ENCODE data around the gene MIPOL1. TPM values are rescaled to one million over a fixed set of nuclear protein-coding genes. Genes with fewer than 3 reads are reported as not detected.
"Not testable (repeated sequence)": the region's sequence is repeated elsewhere in the genome, so short reads cannot be mapped to it uniquely, and the experiment has no call there.

MIPOL1 gene
- total RNA-seq, 1 donor from 2014 or later = not detected

- no peak overlapping the region for H3K4me3 Mint-ChIP-seq
- intact Hi-C loops (cut with micrococcal nuclease) = no loop called here
- H3K27me3 Mint-ChIP-seq = peaks cover 20% of the 10 kb centered on the region
- no peaks in the 10 kb centered on the region for H3K36me3 Mint-ChIP-seq (ENCODE audit: low read depth)
- no peaks in the 10 kb centered on the region for H3K4me1 Mint-ChIP-seq
- H3K9me3 Mint-ChIP-seq = no peaks in the 10 kb centered on the region
- DNase-seq = no peak
- no peak overlapping the region for H3K27ac Mint-ChIP-seq
These were observed 24.7 kb upstream of the MIPOL1 start for GRCh38 chr14:37172936-37173614.

- H3K36me3 Mint-ChIP-seq (ENCODE audit: low read depth) = no peaks in the 10 kb centered on the region
- H3K4me3 Mint-ChIP-seq = no peak overlapping the region
- H3K27me3 Mint-ChIP-seq = no peaks in the 10 kb centered on the region
- no peak overlapping the region for H3K27ac Mint-ChIP-seq
- peaks cover 4% of the 10 kb centered on the region for H3K9me3 Mint-ChIP-seq
- no peak for DNase-seq
- H3K4me1 Mint-ChIP-seq = no peaks in the 10 kb centered on the region
- intact Hi-C loops (cut with micrococcal nuclease) = no loop called here
These were observed 17.7 kb upstream of the MIPOL1 start for GRCh38 chr14:37179896-37180502.

GRCh38 chr14:37180886-37181285 lies 16.9 kb upstream of the MIPOL1 start:
- intact Hi-C loops (cut with micrococcal nuclease); H3K27me3 Mint-ChIP-seq; H3K36me3 Mint-ChIP-seq (ENCODE audit: low read depth); H3K27ac Mint-ChIP-seq; H3K4me3 Mint-ChIP-seq; H3K4me1 Mint-ChIP-seq; H3K9me3 Mint-ChIP-seq; DNase-seq: not testable (repeated sequence)

- Mint-ChIP-seq H3K4me3 (no peak overlapping the region), H3K27me3 (no peaks in the 10 kb centered on the region), H3K27ac (no peak overlapping the region), H3K4me1 (no peaks in the 10 kb centered on the region), H3K9me3 (peaks cover 4% of the 10 kb centered on the region), H3K36me3 (ENCODE audit: low read depth) (no peaks in the 10 kb centered on the region)
- intact Hi-C loops (cut with micrococcal nuclease) = no loop called here
- DNase-seq = no peak
These were observed 16.3 kb upstream of the MIPOL1 start for GRCh38 chr14:37181441-37181840.

GRCh38 chr14:37184520-37184919 lies 13.2 kb upstream of the MIPOL1 start:
- DNase-seq; H3K27me3 Mint-ChIP-seq; H3K4me1 Mint-ChIP-seq; H3K9me3 Mint-ChIP-seq; intact Hi-C loops (cut with micrococcal nuclease); H3K4me3 Mint-ChIP-seq; H3K36me3 Mint-ChIP-seq (ENCODE audit: low read depth); H3K27ac Mint-ChIP-seq: not testable (repeated sequence)

- Mint-ChIP-seq H3K4me1 (no peaks in the 10 kb centered on the region), H3K36me3 (ENCODE audit: low read depth) (no peaks in the 10 kb centered on the region), H3K9me3 (no peaks in the 10 kb centered on the region), H3K27me3 (no peaks in the 10 kb centered on the region), H3K4me3 (no peak overlapping the region), H3K27ac (no peak overlapping the region)
- intact Hi-C loops (cut with micrococcal nuclease) = no loop called here
- no peak for DNase-seq
These were observed 12.1 kb upstream of the MIPOL1 start for GRCh38 chr14:37185670-37186069.

GRCh38 chr14:37186865-37187264 lies 10.9 kb upstream of the MIPOL1 start:
- no peaks in the 10 kb centered on the region for H3K9me3 Mint-ChIP-seq
- intact Hi-C loops (cut with micrococcal nuclease) = no loop called here
- no peak overlapping the region for H3K27ac Mint-ChIP-seq
- H3K36me3 Mint-ChIP-seq (ENCODE audit: low read depth) = no peaks in the 10 kb centered on the region
- no peaks in the 10 kb centered on the region for H3K4me1 Mint-ChIP-seq
- H3K4me3 Mint-ChIP-seq = no peak overlapping the region
- H3K27me3 Mint-ChIP-seq = no peaks in the 10 kb centered on the region
- DNase-seq = no peak

- Mint-ChIP-seq H3K27ac (no peak overlapping the region), H3K4me1 (no peaks in the 10 kb centered on the region), H3K36me3 (ENCODE audit: low read depth) (no peaks in the 10 kb centered on the region), H3K4me3 (no peak overlapping the region), H3K27me3 (no peaks in the 10 kb centered on the region), H3K9me3 (no peaks in the 10 kb centered on the region)
- DNase-seq = no peak
- intact Hi-C loops (cut with micrococcal nuclease) = no loop called here
These were observed 10.4 kb upstream of the MIPOL1 start for GRCh38 chr14:37187294-37187693.

- H3K9me3 Mint-ChIP-seq; H3K27ac Mint-ChIP-seq; H3K4me1 Mint-ChIP-seq; H3K4me3 Mint-ChIP-seq; intact Hi-C loops (cut with micrococcal nuclease); DNase-seq; H3K27me3 Mint-ChIP-seq; H3K36me3 Mint-ChIP-seq (ENCODE audit: low read depth): not testable (repeated sequence)
These were observed 9.7 kb upstream of the MIPOL1 start for GRCh38 chr14:37187840-37188577.

- DNase-seq; H3K27ac Mint-ChIP-seq; H3K27me3 Mint-ChIP-seq; H3K36me3 Mint-ChIP-seq (ENCODE audit: low read depth); intact Hi-C loops (cut with micrococcal nuclease); H3K9me3 Mint-ChIP-seq; H3K4me3 Mint-ChIP-seq; H3K4me1 Mint-ChIP-seq: not testable (repeated sequence)
These were observed 8.0 kb upstream of the MIPOL1 start for GRCh38 chr14:37189733-37190132.

GRCh38 chr14:37194698-37195097 lies 3.0 kb upstream of the MIPOL1 start:
- intact Hi-C loops (cut with micrococcal nuclease) = no loop called here
- peaks cover 3% of the 10 kb centered on the region for H3K9me3 Mint-ChIP-seq
- DNase-seq = no peak
- H3K36me3 Mint-ChIP-seq (ENCODE audit: low read depth) = no peaks in the 10 kb centered on the region
- H3K4me1 Mint-ChIP-seq = no peaks in the 10 kb centered on the region
- no peak overlapping the region for H3K4me3 Mint-ChIP-seq
- H3K27me3 Mint-ChIP-seq = peaks cover 11% of the 10 kb centered on the region
- H3K27ac Mint-ChIP-seq = no peak overlapping the region

GRCh38 chr14:37195327-37195726 lies 2.4 kb upstream of the MIPOL1 start:
- Mint-ChIP-seq H3K27ac (no peak overlapping the region), H3K36me3 (ENCODE audit: low read depth) (no peaks in the 10 kb centered on the region), H3K27me3 (peaks cover 11% of the 10 kb centered on the region), H3K4me3 (no peak overlapping the region), H3K4me1 (no peaks in the 10 kb centered on the region), H3K9me3 (peaks cover 3% of the 10 kb centered on the region)
- intact Hi-C loops (cut with micrococcal nuclease) = no loop called here
- no peak for DNase-seq

GRCh38 chr14:37196604-37197420 lies 925 bp upstream of the MIPOL1 start:
- H3K27ac Mint-ChIP-seq = no peak overlapping the region
- H3K27me3 Mint-ChIP-seq = peaks cover 11% of the 10 kb centered on the region
- H3K4me1 Mint-ChIP-seq = no peaks in the 10 kb centered on the region
- intact Hi-C loops (cut with micrococcal nuclease) = no loop called here
- H3K4me3 Mint-ChIP-seq = peak overlapping the region; percentile 36
- H3K36me3 Mint-ChIP-seq (ENCODE audit: low read depth) = no peaks in the 10 kb centered on the region
- no peak for DNase-seq
- H3K9me3 Mint-ChIP-seq = peaks cover 3% of the 10 kb centered on the region

GRCh38 chr14:37198273-37198598 lies 499 bp downstream of the MIPOL1 start:
- no peaks in the 10 kb centered on the region for H3K36me3 Mint-ChIP-seq (ENCODE audit: low read depth)
- H3K9me3 Mint-ChIP-seq = peaks cover 3% of the 10 kb centered on the region
- no peak for DNase-seq
- peaks cover 11% of the 10 kb centered on the region for H3K27me3 Mint-ChIP-seq
- no peak overlapping the region for H3K27ac Mint-ChIP-seq
- H3K4me3 Mint-ChIP-seq = no peak overlapping the region
- H3K4me1 Mint-ChIP-seq = no peaks in the 10 kb centered on the region
- intact Hi-C loops (cut with micrococcal nuclease) = no loop called here

All from activated CD4-positive, alpha-beta T cell treated with anti-CD3 and anti-CD28 coated beads, Interleukin-2, amount 10 ng/mL, durations not matched to agents 24 days and 14 days (primary cell).